HepG2 (cell line): ENCODE data around the gene PAPPA2.

ENCODE experiments used
- CHD4 ChIP-seq: fragments of 200-600 bp; sonication (generic); IDR thresholded peaks from 2 replicates; pipeline ENCODE4 v1.7.0; 2017; ENCODE audit warnings: mild to moderate bottlenecking, low read length, borderline replicate concordance
- CTCF ChIP-seq: sonication (generic); formaldehyde crosslinking; IDR thresholded peaks from 2 replicates; pipeline ENCODE4 v1.5.0; 2020; ENCODE audit warnings: mild to moderate bottlenecking, missing genetic modification reagents, moderate library complexity
- EEA1 ChIP-seq: sonication (generic); formaldehyde crosslinking; IDR thresholded peaks from 2 replicates; pipeline ENCODE4 v1.5.1; 2020; ENCODE audit warnings: mild to moderate bottlenecking, missing genetic modification reagents, borderline replicate concordance
- MTA3 ChIP-seq: sonication (generic); formaldehyde crosslinking; IDR thresholded peaks from 2 replicates; pipeline ENCODE4 v1.4.0; 2020; ENCODE audit warnings: missing genetic modification reagents
- NBN ChIP-seq: fragments of 450-650 bp; conservative IDR thresholded peaks from 2 replicates; pipeline ENCODE4 v1.6.1; 2017
- POLR2A ChIP-seq, 2 experiments: IDR thresholded peaks; 2 replicates each; pipeline ENCODE4 v1.6.1; 2011; ENCODE audit warnings: low read depth in 2 of 2, low read length in 2 of 2, mild to moderate bottlenecking in 1 of 2, moderate library complexity in 1 of 2; ENCODE audit not compliant: insufficient read depth in 1 of 2

- TF ChIP-seq CTCF (CRISPR knock-in tag) (no peak), MTA3 (CRISPR knock-in tag) (no peak), POLR2A (IDR thresholded peaks at IDR 0.05; ENCODE audit: insufficient read depth in 1 of 2, low read depth in 2 of 2, low read length in 2 of 2) (no peak), EEA1 (no peak), NBN (no peak), CHD4 (no peak)
Observed at GRCh38 chr1:176696689-176697088, 233.7 kb downstream of the PAPPA2 start.
